OCI-LY7 (cell line): Measurements from ENCODE around the gene MT3.

Experiments
- CTCF ChIP-seq: fragments of 200-600 bp; sonication (generic); conservative IDR thresholded peaks from 2 replicates; pipeline ENCODE4 v1.5.1; 2014; ENCODE audit warnings: mild to moderate bottlenecking, antibody characterized with exemption, low read length, moderate library complexity, mixed read lengths
- EZH2phosphoT487 ChIP-seq: fragments of 200-600 bp; sonication (generic); IDR thresholded peaks from 2 replicates; pipeline ENCODE4 v1.6.1; 2018; ENCODE audit warnings: low read depth, borderline replicate concordance, mild to moderate bottlenecking, mixed run types, antibody characterized with exemption, low read length, moderate library complexity, mixed read lengths

- TF ChIP-seq CTCF (no peak), EZH2phosphoT487 (no peak)
Observed at GRCh38 chr16:56583351-56584168, 5.8 kb upstream of the MT3 start.
